Activated CD8-positive, alpha-beta memory T cell treated with anti-CD3 and anti-CD28 coated beads for 24 hours (primary cell): Measurements from ENCODE around the gene YEATS4.

Experiments
- DNase-seq: peaks from one replicate; pipeline ENCODE4 v3.0.0-alpha.2; 2020

The YEATS4 gene

DNA sequence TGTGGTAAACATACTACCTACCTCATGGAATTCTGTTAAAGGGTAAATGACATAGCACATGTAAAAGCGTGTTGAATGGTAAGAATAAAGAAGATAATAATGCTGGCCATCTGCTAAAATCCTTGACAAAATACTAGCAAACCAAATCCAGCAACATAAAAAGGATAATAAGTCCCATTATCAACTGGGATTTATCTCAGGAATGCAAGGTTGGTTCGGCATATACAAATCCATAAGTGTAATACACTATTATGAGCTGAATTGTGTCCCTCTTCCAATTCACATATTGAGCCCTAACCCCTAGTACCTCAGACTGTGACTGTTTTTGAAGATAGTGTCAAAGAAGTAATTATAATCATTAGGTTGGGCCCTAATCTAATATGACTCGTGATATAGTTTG lies 37.4 kb downstream of the YEATS4 start:
- DNase-seq = no peak

DNA sequence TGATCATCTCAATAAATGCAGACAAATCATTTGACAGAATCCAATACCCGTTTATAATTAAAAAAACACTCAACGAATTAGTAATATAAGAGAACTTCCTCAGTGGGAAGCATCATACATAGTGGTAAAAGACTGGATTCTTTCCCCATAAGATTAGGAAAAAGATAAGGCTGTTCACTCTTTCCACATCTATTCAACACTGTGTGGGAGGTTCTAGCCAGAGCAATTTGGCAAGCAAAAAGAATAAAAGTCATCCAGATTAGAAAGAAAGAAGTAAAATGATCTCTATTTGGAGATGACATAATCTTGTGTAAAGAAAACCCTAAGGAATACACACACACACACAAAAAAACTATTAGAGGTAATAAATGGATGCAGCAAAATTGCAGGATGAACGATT lies 38.4 kb downstream of the YEATS4 start:
- no peak for DNase-seq

- no peak for DNase-seq
Observed at GRCh38 chr12:69401940-69402339, 42.4 kb downstream of the YEATS4 start.

GRCh38 chr12:69404851-69405565 lies 45.5 kb downstream of the YEATS4 start:
- DNase-seq = no peak

GRCh38 chr12:69405566-69405865 lies 46.0 kb downstream of the YEATS4 start:
- DNase-seq = no peak

DNA sequence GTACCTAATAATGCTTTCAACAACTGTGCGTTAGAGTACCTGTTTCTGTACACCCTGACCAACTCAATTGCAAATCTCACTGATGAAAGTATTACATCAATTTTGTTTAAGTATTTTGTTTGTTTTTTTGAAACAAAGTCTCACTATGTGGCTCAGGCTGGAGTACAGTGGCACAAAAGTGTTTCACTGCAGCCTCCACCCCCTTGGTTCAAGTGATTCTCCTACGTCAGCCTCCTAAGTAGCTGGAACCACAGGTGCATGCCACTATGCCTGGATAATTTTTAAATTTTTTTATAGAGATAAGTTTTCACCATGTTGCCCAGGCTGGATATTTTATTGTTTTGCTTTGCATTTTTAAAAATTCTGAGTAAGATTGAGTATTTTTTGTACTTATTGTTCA lies 46.7 kb downstream of the YEATS4 start:
- DNase-seq = no peak

DNA sequence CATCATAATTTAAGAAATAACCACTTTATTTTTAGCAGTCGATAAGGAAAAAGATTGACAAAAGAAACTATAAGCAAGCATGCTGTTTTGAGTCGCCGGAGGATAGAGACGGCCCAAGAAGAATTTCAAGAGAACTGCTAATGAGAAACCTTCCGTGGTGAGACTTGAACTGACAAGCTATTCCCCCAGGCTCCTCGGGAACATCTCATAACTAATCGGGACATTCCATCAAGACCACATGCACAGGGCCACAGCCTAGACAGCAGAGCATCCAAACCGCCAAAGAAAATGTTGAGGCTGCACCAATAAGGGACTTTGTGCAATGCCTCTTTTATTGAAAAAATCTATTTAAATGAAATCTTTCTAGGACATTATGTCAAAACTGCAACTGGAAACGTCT lies 51.0 kb downstream of the YEATS4 start:
- no peak for DNase-seq

DNA sequence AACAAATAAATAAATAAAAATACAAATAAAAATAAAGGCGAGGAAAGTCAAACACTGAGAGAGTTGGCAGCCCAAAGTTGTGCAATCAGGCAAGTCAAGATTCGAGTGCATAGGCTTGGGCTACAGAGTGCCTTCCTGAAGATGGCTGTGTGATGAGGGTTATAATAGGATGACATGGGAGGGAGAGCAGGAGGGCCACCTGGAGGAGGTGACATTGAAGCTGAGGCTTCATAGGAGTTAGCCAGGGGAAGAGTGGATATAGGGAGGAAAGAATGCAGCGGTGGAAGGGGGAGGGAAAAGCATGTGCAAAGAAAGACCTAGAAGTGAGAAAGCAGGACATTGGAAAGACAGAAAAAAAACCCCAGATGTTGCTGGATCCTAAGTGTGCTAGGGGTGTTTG lies 53.1 kb downstream of the YEATS4 start:
- DNase-seq = no peak

DNA sequence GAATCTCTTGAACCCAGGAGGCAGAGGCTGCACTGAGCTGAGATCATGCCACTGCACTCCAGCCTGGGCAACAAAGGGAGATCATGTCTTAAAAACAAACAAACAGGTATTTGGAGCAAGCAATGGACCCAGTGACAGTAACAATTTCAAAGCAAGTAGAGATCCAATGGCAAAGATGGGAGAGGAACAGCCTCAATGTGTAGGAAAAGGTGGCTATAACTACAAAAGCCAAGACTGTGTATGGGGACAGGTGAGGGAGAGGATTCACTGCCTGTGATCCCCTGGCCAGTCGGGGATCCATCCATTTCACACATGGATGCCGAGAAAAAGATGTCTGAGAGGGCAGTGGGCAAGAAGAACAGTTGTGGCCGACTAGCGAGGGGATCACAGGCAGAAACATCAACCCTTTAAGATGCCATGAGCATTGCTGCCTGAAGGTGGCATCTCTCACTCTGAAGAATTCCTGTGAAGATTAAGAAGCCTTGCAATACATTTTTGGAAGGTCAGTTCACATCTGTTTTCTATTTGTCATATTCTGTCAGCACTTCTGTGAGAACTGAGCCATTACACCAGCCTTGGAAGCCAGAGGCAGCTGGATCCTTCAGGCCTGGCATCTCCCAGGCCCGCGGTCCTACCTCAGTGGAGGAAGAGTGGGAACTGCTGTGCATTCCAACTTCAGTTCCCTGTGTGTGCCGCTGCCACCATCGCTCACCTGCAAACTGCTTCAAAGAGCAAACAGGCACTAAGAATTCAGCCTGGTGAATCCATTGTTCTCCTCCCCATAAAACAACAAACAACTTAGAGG lies 56.1 kb downstream of the YEATS4 start:
- no peak for DNase-seq

DNA sequence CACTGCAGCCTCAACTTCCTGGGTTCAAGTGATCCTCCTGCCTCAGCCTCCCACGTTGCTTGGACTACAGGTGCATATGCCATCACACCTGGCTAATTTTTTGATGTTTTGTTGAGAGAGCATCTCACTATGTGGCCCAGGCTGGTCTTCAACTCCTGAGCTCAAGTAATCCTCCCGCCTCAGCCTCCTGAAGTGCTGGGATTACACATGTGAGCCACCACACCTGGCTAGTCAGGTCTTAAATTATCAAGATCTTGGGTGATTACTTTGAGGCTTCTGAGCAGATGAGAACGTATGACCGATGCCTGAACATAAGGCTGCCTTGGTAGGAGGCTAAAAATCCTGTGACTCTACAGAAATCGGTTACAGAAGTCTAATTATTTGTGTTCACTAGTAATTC lies 57.7 kb downstream of the YEATS4 start:
- DNase-seq = no peak

DNA sequence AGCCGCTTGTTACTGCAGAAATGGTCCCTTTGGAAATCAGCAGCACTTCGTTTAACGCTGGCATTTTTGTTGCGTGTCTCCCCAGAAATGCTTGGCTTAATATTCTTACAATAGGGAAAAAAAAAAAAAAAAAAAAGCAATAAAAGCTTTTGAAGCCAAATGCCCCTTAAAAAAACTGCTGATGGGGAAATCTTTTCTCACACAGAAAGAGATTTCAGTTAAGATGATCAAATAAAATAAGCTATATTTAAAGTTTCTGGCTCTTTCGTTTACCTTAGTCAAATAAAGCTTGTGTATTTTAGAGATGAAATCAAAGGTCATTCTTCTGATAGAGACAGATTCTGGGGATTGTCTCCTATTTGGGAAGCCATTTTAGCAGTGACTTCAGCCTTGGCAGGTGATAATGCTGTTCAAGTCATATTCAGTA lies 58.2 kb downstream of the YEATS4 start:
- DNase-seq = no peak

GRCh38 chr12:69419701-69420100 lies 60.2 kb downstream of the YEATS4 start:
- no peak for DNase-seq

DNA sequence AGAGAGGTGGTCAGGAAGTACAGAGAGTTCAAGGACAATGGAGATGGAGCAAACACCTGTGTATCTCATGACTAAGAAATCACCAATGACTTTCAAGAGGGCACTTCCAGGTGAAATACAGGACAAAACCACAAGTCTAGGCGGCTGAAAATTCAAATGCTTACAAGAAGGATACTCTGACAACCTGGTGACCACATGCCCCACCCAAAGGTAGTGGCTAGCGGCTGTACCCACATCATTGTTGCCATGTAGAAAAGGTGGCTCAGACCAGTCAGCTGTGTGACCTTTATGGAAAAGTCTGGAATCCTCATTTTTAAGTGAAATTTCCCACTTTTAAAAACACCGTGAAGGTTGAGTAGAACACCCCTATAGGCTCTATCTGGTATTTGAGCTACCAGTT lies 62.0 kb downstream of the YEATS4 start:
- no peak for DNase-seq

DNA sequence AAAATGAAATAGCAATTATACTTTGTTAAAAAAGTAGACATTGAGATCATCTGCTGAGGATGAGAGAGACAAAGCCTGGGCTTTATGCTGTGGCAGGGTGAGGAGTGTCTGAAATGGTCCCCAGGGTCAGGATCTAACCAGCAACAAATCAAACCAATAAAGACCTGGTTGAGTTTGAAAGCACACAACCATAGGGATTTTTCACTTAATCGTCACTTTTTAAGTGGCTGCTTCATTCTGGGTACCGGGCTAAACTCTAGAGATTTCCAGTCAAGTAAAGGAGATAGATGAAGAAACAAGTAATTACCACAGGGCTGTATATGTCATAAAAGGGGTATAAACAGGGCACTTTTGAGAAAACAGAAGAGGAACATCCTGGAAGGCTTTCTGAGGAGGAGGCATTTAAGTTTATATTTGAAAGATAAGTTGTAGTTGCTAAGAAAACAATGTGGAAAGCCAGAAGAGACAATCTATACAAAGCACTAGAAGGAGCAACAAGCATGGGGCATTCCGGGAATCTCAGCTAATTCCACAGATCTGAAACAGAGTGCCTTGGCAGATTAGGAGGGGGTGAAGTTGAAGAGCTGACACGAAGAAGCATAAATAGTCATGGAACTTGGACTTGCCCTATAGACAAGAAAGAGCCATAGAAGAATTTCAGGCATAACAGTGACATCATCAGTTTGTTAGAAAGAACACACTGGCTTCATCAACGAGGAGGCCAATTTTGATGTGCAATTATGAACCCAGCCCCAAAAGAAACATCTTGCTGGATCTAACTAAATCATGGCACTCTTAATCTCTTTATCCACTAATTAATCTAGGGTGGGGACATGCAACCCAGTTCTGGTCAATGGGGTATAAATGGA lies 63.7 kb downstream of the YEATS4 start:
- DNase-seq = no peak

GRCh38 chr12:69425417-69425816 lies 65.9 kb downstream of the YEATS4 start:
- DNase-seq = no peak

- no peak for DNase-seq
Observed at GRCh38 chr12:69428351-69429073, 69.0 kb downstream of the YEATS4 start.

GRCh38 chr12:69430942-69431590 lies 71.5 kb downstream of the YEATS4 start:
- DNase-seq = no peak

DNA sequence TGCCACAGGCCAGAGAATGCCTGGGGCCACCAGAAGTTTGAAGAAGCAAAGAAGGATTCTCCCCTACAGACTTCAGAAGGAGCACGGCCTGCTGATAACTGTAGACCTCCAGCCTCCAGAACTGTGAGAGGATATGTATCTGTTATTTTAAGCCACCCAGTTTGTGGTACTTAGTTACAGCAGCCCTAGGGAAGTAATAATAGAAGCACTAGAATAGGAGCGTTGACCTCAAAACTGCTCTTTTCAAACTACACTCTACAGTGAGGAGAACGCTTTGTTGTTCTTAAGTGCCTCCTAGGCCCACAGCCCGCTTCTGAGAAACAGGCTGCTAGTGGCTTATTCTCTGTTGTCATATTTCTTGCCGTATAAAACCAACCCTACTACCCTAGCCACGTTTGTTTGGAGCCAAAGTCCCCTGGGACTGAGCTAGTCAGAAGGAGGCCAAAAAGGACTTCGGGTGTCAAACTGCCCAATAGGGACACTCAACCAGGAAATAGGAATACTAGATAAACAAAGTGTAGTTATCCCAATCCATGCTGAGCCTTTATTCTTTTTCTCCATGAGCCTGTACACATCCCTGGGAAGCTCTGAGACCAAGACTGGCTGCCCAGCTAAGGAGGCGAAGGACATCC lies 72.2 kb downstream of the YEATS4 start:
- no peak for DNase-seq

DNA sequence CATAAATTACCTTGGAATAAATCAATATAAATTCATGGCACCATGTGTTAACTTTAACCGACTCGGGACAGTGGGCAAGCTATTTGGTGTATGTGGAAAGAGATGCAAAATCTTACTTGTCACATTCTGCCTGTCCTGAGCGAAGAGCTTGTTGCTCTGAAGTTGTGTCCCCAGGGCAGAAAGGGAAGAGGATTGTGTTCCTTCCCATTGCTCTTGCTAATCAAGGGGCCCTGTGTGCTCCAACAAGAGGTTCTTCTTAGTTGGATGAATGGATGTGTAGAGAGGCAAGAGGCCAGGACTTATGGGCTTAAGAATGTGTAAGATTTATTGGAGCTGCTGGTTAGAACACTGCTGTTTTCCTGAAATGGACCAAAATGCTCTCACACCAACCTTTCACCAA lies 74.1 kb downstream of the YEATS4 start:
- no peak for DNase-seq

- DNase-seq = no peak
Observed at GRCh38 chr12:69435644-69436043, 76.1 kb downstream of the YEATS4 start.

- no peak for DNase-seq
Observed at GRCh38 chr12:69437073-69437472, 77.5 kb downstream of the YEATS4 start.

DNA sequence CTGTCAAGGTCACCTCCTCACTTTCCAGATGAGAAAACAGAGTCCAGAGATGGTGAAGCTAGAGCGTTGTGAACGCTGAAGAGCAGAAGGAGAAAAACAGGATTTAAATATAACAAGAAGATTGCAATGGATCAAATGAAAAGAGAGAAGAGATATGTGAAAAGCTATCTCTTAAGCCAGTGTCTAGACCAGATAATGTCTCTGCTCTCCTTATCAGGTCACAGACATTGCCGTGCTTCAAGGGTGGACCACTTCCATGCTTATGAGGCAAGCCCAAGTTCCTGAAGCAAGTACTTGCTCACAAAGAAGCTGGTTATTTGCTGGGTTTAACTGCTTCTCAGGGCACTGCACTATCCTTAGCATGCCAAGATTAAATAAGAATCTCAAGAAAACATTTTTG lies 79.0 kb downstream of the YEATS4 start:
- DNase-seq = no peak
